Natural killer cell (primary cell): ENCODE results near the gene CITED1. TPM values are rescaled to one million over a fixed set of nuclear protein-coding genes. Genes with fewer than 3 reads are reported as not detected.
A peak's percentile ranks its signal among the peaks of the same experiment; 100 is the strongest.

ENCODE experiments used
- ATAC-seq, 3 donors: fragments of 150-1000 bp in 2 of 3; fragments of 200-7000 bp in 1 of 3; cut with Tn5 transposase; 1 replicate in 1 of 3; 2 replicates in 2 of 3; pipeline ENCODE4 v1.10.0; 2021; ENCODE audit warnings: mild to moderate bottlenecking in 2 of 3, moderate library complexity in 2 of 3
- DNase-seq, 2 donors: peaks; one replicate each; pipeline versions ENCODE4 v3.0.0 to v3.0.0-alpha.2; 2013 to 2021; ENCODE audit warnings: mixed read lengths in 1 of 2
- H3K27ac ChIP-seq: one replicate; pipeline ENCODE4 v1.5.1; 2013; ENCODE audit warnings: mild to moderate bottlenecking, low read length
- H3K27me3 ChIP-seq: one replicate; pipeline ENCODE4 v1.6.1; 2013; ENCODE audit warnings: low read length; ENCODE audit not compliant: control insufficient read depth, insufficient read depth
- H3K36me3 ChIP-seq: one replicate; pipeline ENCODE4 v1.6.1; 2013; ENCODE audit warnings: low read length; ENCODE audit not compliant: control insufficient read depth, insufficient read depth
- H3K4me1 ChIP-seq: one replicate; pipeline ENCODE4 v1.6.1; 2013; ENCODE audit warnings: low read length; ENCODE audit not compliant: control insufficient read depth, insufficient read depth
- H3K4me3 ChIP-seq: one replicate; pipeline ENCODE4 v1.5.1; 2013; ENCODE audit warnings: low read length
- H3K9me3 ChIP-seq: one replicate; pipeline ENCODE4 v1.6.1; 2013; ENCODE audit warnings: low read length; ENCODE audit not compliant: control insufficient read depth, insufficient read depth
- H3K27ac Mint-ChIP-seq, 2 donors: one replicate each; pipeline ENCODE4 v1.8.0; 2022; ENCODE audit warnings: mild to moderate bottlenecking in 2 of 2, mixed read lengths in 2 of 2, moderate library complexity in 1 of 2
- H3K27me3 Mint-ChIP-seq, 2 donors: one replicate each; pipeline ENCODE4 v1.8.0; 2022; ENCODE audit warnings: low read depth in 2 of 2, mixed read lengths in 2 of 2
- H3K36me3 Mint-ChIP-seq: one replicate; pipeline ENCODE4 v1.8.0; 2022; ENCODE audit warnings: mixed read lengths
- H3K4me1 Mint-ChIP-seq, 2 donors: one replicate each; pipeline ENCODE4 v1.8.0; 2022; ENCODE audit warnings: mixed read lengths in 2 of 2
- H3K4me3 Mint-ChIP-seq: one replicate; pipeline ENCODE4 v1.8.0; 2022; ENCODE audit warnings: mild to moderate bottlenecking, moderate library complexity, mixed read lengths
- H3K9me3 Mint-ChIP-seq, 2 donors: one replicate each; pipeline ENCODE4 v1.8.0; 2022; ENCODE audit warnings: mixed read lengths in 2 of 2
- WGBS: methylation state at CpG from one replicate; pipeline ENCODE4 v1.1.7; 2013; ENCODE audit warnings: missing lambda C conversion rate; ENCODE audit not compliant: insufficient coverage; 5-methylcytosine and 5-hydroxymethylcytosine counted together
- intact Hi-C: fragments of 100-400 bp; cut with micrococcal nuclease; formaldehyde crosslinking; loops from one replicate; pipeline ENCODE4 v1.14.2; 2022
- total RNA-seq, 4 donors: library from RNA; stranded (reverse); fragments of 120-200 nt in 1 of 4; gene quantifications; one replicate each; pipeline versions ENCODE4 v1.2.3 to v1.2.4, GENCODE V29; 2013 to 2022
- TF ChIP-seq, protein P1 (sequence below): fragments of 200-600 bp; IDR thresholded peaks from one replicate; pipeline ENCODE4 v1.8.0; 2022; ENCODE audit warnings: antibody characterized with exemption

Gene CITED1
- total RNA-seq, 3 donors from 2014 or later (not counting 1 experiment from before 2014, with no cell fraction given): 0.49 TPM; not detected in 2

DNA sequence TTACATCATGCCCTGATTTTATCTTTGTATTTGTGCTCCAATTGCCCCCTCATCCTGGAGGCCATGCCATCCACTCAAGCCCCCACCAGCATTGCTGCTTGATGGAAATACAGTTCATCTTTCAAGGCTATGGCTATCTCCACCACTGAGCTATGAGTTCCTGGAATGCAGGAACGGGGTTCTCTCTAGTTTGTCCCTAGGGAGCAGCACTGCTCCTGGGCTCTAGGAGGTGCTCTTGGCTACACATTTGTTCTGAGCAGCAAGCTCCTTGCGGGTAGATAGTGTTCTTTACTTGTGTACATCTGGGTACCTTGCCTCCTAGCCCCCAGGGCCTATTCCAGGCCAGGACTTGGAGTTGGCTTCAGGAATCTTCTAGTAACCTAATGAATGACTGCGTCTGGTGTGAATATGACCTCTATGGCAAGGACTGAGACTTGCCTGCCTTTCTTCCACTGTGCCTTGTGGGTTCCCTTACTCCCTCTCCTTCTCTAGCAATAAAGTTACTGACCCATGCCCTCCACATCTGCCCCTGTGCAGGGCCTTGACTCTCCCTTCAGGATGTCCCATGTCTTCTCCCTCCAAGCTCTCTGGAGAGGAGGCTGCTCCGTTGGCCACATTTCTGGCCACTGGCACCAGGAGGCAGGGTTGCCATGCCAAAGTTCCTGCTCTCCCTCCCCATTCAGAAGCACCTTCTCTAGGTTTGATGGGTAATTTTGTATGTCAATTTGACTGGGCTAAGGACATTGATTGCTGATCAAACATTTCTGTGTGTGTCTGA, 7.6 kb downstream of the CITED1 start:
- 48% methylated on average over 3 of the region's 4 CpGs for WGBS
- Histone ChIP-seq H3K4me3 (no peak overlapping the region), H3K4me1 (no peaks in the 10 kb centered on the region), H3K36me3 (no peaks in the 10 kb centered on the region), H3K27me3 (peaks cover 2% of the 10 kb centered on the region), H3K9me3 (no peaks in the 10 kb centered on the region), H3K27ac (no peak overlapping the region)
- Mint-ChIP-seq H3K4me1 (no peaks in the 10 kb centered on the region), H3K4me3 (no peak overlapping the region), H3K27ac (no peak overlapping the region), H3K27me3 (peaks cover 26 to 77% of the 10 kb centered on the region in 2 donors), H3K36me3 (no peaks in the 10 kb centered on the region), H3K9me3 (no peaks in the 10 kb centered on the region)
- ATAC-seq: peak in 1 of 3 donors; percentile 57
- TF ChIP-seq, protein P1, sequence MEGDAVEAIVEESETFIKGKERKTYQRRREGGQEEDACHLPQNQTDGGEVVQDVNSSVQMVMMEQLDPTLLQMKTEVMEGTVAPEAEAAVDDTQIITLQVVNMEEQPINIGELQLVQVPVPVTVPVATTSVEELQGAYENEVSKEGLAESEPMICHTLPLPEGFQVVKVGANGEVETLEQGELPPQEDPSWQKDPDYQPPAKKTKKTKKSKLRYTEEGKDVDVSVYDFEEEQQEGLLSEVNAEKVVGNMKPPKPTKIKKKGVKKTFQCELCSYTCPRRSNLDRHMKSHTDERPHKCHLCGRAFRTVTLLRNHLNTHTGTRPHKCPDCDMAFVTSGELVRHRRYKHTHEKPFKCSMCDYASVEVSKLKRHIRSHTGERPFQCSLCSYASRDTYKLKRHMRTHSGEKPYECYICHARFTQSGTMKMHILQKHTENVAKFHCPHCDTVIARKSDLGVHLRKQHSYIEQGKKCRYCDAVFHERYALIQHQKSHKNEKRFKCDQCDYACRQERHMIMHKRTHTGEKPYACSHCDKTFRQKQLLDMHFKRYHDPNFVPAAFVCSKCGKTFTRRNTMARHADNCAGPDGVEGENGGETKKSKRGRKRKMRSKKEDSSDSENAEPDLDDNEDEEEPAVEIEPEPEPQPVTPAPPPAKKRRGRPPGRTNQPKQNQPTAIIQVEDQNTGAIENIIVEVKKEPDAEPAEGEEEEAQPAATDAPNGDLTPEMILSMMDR: no peak
- DNase-seq: peak in 1 of 2 donors; percentile 31
- intact Hi-C loops: no loop called here

DNA sequence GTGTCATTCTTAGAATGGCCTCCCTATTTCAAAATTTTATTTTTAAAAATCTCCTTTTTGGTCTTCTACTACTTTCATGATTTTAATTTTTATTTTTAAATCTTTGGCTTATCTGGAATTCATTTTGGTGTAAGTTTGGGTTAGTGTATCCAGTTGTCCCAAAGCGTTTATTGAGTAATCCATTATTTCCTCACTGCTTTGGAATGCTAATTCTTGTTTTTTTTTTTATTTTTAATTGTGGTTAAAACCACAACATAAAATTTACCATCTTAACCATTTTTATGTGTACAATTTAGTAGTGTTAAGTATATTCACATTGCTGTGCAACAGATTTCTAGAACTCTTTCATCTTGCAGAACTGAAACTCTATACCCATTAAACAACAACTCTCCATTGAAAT, 8.7 kb downstream of the CITED1 start:
- no CpG with 5 or more reads among the region's 1 CpG for WGBS

DNA sequence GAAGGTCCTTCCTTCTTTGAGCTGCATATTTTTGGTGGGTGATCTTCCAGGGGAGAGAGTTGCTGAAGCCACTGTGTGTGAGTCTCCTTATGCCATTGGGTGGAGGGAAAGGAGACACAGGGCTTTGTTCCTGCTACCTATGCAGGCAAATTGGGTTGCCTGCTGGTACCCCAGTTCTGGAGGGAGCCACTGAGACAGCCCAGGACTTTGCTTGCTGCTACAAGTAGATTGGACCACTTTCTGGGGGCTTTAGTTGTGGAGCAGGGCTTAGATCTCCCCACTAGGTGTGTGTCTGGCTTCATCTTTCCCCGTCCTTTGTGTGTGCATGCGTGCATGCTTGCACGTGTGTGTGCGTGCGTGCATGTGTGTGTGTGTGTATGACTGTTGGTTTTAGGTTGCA, 10.0 kb downstream of the CITED1 start:
- Histone ChIP-seq H3K9me3 (no peaks in the 10 kb centered on the region), H3K36me3 (no peaks in the 10 kb centered on the region)
- TF ChIP-seq, protein P1: no peak

More for the DNA sequence above, 8.7 kb downstream of the CITED1 start:
- TF ChIP-seq, protein P1: no peak
- H3K27me3 Mint-ChIP-seq: peaks cover 25 to 77% of the 10 kb centered on the region in 2 donors
- no peaks in the 10 kb centered on the region for H3K9me3 Mint-ChIP-seq
- no peak overlapping the region for H3K4me3 Mint-ChIP-seq
- DNase-seq: no peak
- H3K27ac Mint-ChIP-seq: no peak overlapping the region
- no peaks in the 10 kb centered on the region for H3K36me3 Mint-ChIP-seq
- no peak for ATAC-seq
- Histone ChIP-seq H3K36me3 (no peaks in the 10 kb centered on the region), H3K27me3 (peaks cover 2% of the 10 kb centered on the region), H3K4me3 (no peak overlapping the region), H3K4me1 (no peaks in the 10 kb centered on the region), H3K27ac (no peak overlapping the region), H3K9me3 (no peaks in the 10 kb centered on the region)
- intact Hi-C loops: no loop called here
- no peaks in the 10 kb centered on the region for H3K4me1 Mint-ChIP-seq

More for the DNA sequence above, 10.0 kb downstream of the CITED1 start:
- Histone ChIP-seq H3K27ac (no peak overlapping the region), H3K4me1 (no peaks in the 10 kb centered on the region), H3K4me3 (no peak overlapping the region), H3K27me3 (peaks cover 2% of the 10 kb centered on the region)
- H3K27me3 Mint-ChIP-seq: peaks cover 25 to 78% of the 10 kb centered on the region in 2 donors
- ATAC-seq (no peak), DNase-seq (no peak)
- no peaks in the 10 kb centered on the region for H3K9me3 Mint-ChIP-seq
- H3K36me3 Mint-ChIP-seq: no peaks in the 10 kb centered on the region
- no peak overlapping the region for H3K27ac Mint-ChIP-seq
- intact Hi-C loops: no loop called here
- H3K4me3 Mint-ChIP-seq: no peak overlapping the region
- H3K4me1 Mint-ChIP-seq: no peaks in the 10 kb centered on the region
- 75% methylated on average over 5 of the region's 5 CpGs for WGBS
